Upper lobe of right lung (tissue), 1 donor: ENCODE data around the gene ELOA2. TPM values are rescaled to one million over a fixed set of nuclear protein-coding genes. Genes with fewer than 3 reads are reported as not detected.
"Not testable (repeated sequence)": the region's sequence is repeated elsewhere in the genome, so short reads cannot be mapped to it uniquely, and the experiment has no call there.

Source experiments
- ATAC-seq: fragments of 200-7000 bp; cut with Tn5 transposase; one replicate; pipeline ENCODE4 v1.9.1; 2020; ENCODE audit warnings: mild to moderate bottlenecking, moderate library complexity
- DNase-seq: peaks from one replicate; pipeline ENCODE4 v3.0.0-alpha.2; 2020
- H3K27ac ChIP-seq: fragments of 200-600 bp; one replicate; pipeline ENCODE4 v1.8.0; 2022
- H3K27me3 ChIP-seq: fragments of 200-600 bp; one replicate; pipeline ENCODE4 v1.8.0; 2022; ENCODE audit warnings: mild to moderate bottlenecking
- H3K36me3 ChIP-seq: fragments of 200-600 bp; one replicate; pipeline ENCODE4 v1.8.0; 2022
- H3K4me1 ChIP-seq: fragments of 200-600 bp; one replicate; pipeline ENCODE4 v1.8.0; 2022
- H3K4me3 ChIP-seq: fragments of 200-600 bp; one replicate; pipeline ENCODE4 v1.8.0; 2022; ENCODE audit warnings: mild to moderate bottlenecking
- H3K9me3 ChIP-seq: fragments of 200-600 bp; one replicate; pipeline ENCODE4 v1.8.0; 2022
- intact Hi-C: fragments of 100-400 bp; cut with DNase I; formaldehyde crosslinking; loops from one replicate; pipeline ENCODE4 v1.11.0; 2022
- total RNA-seq: library from RNA; stranded (reverse); fragmentation: NEBNext Ultra II Directional; extraction: Animal tissue kit (Norgen Biotek cat#: 25700); gene quantifications from one replicate; pipeline ENCODE4 v1.2.1, GENCODE V29; 2021
- TF ChIP-seq, protein P1 (sequence below): fragments of 200-600 bp; IDR thresholded peaks from one replicate; pipeline ENCODE4 v1.8.0; 2022; ENCODE audit warnings: antibody characterized with exemption
- donor health status: DM: no; HTN: yes; CAD: no; lungs with severe emphysema.

ELOA2 gene
- total RNA-seq, 1 donor from 2014 or later = not detected

DNA sequence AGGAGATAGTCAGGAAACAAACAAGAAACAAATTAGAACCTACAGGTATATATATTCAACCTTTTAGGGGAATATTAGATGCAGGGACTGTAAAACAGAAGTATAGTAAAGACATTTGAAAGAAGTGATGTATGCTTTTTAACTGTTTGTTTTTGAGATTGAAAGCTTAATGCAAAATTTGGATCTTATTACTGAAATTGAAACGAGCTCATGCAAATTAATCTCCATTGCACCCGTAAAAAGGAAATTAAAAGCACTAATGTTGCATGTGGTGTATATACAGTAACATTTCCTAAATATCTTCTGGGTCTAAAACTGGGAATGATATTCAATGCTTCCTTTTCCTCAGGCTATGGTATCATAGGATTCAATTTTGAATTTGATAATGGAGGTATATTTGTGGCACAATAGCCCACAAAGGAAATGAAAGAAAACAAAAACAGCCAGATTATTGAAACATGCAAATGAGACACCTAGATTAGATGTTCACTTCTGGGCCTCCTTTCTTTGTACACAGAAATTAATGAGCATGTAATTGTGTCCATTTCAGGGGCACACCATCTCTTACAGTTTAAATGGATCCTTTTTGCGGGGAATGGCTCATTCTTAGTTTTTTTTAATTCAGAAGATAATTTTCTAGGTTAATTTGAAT lies 1.6 kb upstream of the ELOA2 start:
- Histone ChIP-seq H3K9me3 (no peaks in the 10 kb centered on the region), H3K4me3 (no peak overlapping the region), H3K27ac (no peak overlapping the region), H3K4me1 (no peaks in the 10 kb centered on the region), H3K36me3 (no peaks in the 10 kb centered on the region), H3K27me3 (no peaks in the 10 kb centered on the region)
- ATAC-seq (no peak), DNase-seq (no peak)
- intact Hi-C loops = no loop called here
- TF ChIP-seq, protein P1, sequence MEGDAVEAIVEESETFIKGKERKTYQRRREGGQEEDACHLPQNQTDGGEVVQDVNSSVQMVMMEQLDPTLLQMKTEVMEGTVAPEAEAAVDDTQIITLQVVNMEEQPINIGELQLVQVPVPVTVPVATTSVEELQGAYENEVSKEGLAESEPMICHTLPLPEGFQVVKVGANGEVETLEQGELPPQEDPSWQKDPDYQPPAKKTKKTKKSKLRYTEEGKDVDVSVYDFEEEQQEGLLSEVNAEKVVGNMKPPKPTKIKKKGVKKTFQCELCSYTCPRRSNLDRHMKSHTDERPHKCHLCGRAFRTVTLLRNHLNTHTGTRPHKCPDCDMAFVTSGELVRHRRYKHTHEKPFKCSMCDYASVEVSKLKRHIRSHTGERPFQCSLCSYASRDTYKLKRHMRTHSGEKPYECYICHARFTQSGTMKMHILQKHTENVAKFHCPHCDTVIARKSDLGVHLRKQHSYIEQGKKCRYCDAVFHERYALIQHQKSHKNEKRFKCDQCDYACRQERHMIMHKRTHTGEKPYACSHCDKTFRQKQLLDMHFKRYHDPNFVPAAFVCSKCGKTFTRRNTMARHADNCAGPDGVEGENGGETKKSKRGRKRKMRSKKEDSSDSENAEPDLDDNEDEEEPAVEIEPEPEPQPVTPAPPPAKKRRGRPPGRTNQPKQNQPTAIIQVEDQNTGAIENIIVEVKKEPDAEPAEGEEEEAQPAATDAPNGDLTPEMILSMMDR = no peak

DNA sequence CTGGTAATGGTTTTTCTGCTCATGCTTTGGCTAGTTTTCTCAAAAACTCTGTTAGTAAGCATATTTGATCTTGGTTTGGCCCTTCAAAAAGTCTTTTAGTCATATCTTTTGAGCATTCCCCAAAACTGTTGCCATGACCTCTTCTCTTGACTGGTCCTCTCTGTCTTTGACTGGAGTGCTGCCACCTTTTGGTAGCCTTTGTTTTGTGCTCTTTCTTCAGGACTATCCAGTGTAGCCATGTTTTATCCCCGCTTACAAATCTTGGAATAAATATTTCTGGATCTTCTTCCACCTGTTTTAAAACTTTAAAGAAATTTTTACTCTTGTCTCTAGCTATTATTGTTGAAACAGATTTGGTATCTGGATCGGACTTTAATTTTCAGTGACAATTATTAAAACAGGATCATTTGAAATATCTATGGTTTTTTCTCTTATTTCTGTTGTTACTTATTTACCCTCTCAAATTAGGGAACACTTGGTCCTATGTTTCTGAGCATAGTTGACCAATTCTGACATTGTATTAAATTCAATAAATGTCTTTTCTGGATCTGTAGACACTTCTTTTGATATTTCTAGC lies 965 bp upstream of the ELOA2 start:
- Histone ChIP-seq H3K9me3 (no peaks in the 10 kb centered on the region), H3K4me1 (no peaks in the 10 kb centered on the region), H3K27me3 (no peaks in the 10 kb centered on the region), H3K4me3 (no peak overlapping the region), H3K36me3 (no peaks in the 10 kb centered on the region), H3K27ac (no peak overlapping the region)
- DNase-seq (no peak), ATAC-seq (no peak)
- TF ChIP-seq, protein P1 = peak; percentile 40
- intact Hi-C loops = no loop called here

DNA sequence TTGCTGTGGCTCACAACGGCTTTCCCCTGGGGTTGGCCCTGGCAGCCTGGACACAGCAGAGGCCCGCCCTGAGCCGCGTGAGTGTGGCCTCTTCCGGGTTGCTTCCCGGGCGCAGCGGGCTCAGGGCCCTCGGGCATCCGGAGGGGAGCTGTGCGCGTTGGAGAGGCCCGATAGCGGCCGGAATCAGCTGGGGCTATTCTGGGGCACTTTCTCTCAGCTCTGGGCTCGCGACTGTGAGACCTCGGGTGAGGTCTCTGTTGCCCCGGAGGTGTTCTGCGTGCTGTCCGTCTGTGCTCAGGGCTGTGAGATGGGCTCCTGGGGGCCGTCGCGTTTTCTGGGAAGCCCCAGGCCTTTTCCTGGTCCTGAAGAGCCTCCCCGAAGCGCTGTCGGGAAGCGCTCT lies 830 bp downstream of the ELOA2 start:
- H3K27ac ChIP-seq, intact Hi-C loops, H3K9me3 ChIP-seq, H3K27me3 ChIP-seq, DNase-seq, H3K4me1 ChIP-seq, H3K4me3 ChIP-seq, H3K36me3 ChIP-seq, ATAC-seq: not testable (repeated sequence)

DNA sequence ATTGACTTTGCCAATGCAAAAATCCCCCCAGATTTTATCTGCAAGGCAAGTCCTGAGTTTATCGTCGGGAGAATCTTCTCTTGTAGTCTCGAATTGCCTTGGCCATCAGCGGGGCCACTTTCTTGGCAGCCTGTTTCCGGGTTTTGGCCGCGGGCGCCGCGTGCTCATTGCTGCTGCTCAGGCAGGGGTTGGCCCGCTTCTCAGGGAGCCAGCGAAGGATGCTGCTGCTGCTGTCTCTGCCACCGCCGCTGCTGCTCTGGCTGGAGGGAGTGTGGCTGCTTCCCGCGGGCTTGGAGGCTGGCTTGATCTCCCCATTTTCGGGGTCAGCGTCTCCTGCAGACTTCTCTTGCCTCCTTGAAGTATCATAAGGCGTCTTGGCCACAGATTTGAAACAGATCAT lies 2.5 kb downstream of the ELOA2 start:
- H3K4me3 ChIP-seq = no peak overlapping the region
- no peaks in the 10 kb centered on the region for H3K27me3 ChIP-seq
- TF ChIP-seq, protein P1 = no peak
- intact Hi-C loops = no loop called here
- H3K9me3 ChIP-seq = no peaks in the 10 kb centered on the region
- ATAC-seq = no peak
- no peaks in the 10 kb centered on the region for H3K36me3 ChIP-seq
- DNase-seq = no peak
- H3K4me1 ChIP-seq = no peaks in the 10 kb centered on the region
- no peak overlapping the region for H3K27ac ChIP-seq

DNA sequence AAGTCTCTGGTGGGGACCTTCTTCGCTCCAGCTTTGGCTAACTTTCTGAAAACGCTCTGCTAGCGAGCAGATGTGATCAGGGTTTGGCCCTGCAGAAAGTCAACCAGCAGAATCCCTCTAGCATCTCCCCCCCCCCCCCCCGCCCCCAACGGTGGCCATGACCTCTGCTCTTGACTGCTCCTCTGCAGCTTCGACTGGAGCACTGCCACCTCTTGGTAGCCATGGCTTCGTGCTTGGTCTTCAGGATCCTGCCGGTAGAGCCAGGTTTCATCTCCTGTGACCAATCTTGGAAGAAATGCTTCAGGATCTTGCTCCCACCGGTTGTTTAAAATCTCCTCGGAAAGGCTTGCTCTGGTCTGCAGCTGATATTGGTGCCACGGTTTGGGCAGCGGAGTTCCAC lies 4.5 kb downstream of the ELOA2 start:
- H3K27ac ChIP-seq, intact Hi-C loops, H3K4me3 ChIP-seq, H3K9me3 ChIP-seq, ATAC-seq, H3K4me1 ChIP-seq, H3K27me3 ChIP-seq, DNase-seq, H3K36me3 ChIP-seq: not testable (repeated sequence)

DNA sequence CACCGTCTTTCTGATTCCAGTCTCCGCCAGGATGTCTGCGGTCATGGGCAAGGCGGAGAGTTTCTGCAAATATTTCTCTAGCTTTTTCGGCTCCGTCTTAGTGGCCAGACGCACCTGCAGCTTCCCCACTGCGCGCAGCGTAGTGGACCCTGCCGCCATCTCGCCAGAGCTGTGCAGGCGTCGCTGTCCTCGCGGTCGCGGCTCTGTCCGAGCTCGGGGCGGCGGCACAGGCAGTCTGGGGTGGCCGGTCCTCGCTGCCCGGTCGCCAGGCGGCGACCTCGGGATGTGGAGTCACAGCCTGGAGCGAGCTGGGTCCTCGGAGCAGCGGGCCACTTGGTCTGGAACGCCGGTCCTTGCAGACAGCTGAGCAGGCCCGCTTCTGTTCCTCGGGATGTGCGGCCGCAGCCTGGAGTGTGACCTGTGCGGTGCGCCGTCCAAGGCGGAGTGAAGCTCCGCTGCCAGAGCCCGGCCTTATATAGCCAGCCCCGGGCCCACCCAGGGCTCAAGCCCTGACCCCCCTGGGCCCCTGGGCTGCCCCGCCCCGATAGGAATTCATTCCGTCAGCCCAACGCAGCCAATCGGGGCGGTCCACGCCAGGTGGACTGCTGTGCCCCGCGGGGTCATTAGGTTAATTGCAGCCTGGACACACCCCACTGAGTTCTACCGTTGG lies 5.6 kb downstream of the ELOA2 start:
- ATAC-seq = peak; percentile 47
- intact Hi-C loops, H3K9me3 ChIP-seq: not testable (repeated sequence)

DNA sequence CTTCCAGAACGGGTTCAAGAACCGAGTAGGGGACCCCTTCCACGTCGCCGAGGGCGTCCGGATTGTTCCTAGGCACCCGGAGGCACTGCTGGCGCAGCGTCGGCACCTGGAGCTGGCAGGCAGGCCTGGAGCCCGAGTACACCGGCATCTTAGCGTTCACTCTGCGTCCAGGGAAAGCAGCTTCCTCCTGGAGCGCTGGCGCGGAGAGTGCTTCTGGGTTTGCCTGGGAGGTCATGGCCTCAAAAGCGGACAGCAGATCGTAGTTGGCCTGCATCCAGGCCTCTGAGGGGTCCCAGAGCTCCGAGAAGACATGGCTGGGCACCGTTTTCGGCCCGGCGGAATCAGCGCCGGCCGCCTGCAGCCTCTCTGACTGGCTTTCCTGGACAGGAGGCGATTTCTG lies 6.7 kb downstream of the ELOA2 start:
- H3K27me3 ChIP-seq, H3K9me3 ChIP-seq, H3K4me1 ChIP-seq, ATAC-seq, H3K36me3 ChIP-seq, DNase-seq, H3K4me3 ChIP-seq, H3K27ac ChIP-seq, intact Hi-C loops: not testable (repeated sequence)

More for the DNA sequence above, 5.6 kb downstream of the ELOA2 start:
- H3K4me1 ChIP-seq, H3K36me3 ChIP-seq, H3K4me3 ChIP-seq, DNase-seq, H3K27me3 ChIP-seq, H3K27ac ChIP-seq: not testable (repeated sequence)

DNA sequence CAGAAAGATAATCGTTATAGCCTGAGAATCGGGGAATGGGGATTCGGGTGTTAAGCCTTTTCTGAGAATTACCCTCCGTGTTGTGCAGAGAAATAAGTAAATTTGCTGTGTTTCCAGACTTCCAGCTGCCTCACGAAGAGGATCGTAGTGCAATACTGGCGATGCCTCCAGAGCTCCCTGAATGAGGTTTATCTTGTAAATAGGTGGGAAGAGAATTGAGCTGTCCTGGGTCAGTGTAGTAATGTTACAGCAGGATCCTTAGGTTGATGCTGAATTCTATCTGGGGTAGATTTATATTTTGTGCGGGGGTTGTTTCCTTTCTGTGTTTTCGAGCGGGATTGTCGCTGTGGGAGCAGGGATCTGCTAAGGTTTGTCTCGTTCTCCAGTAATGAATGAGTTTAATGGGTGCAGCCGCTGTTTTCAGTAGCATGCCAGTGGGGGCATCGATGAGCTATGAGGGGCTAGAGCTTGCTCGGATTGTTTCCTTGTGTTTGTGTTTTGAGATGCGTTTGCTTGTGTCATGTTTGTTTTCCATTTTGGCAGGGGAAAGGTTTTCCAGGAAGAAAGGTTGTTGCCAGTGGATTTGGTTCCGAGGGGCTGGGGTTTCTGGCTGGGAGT lies 9.8 kb downstream of the ELOA2 start:
- ATAC-seq, intact Hi-C loops, H3K36me3 ChIP-seq, H3K27ac ChIP-seq, DNase-seq, H3K27me3 ChIP-seq, H3K9me3 ChIP-seq, H3K4me3 ChIP-seq, H3K4me1 ChIP-seq: not testable (repeated sequence)

DNA sequence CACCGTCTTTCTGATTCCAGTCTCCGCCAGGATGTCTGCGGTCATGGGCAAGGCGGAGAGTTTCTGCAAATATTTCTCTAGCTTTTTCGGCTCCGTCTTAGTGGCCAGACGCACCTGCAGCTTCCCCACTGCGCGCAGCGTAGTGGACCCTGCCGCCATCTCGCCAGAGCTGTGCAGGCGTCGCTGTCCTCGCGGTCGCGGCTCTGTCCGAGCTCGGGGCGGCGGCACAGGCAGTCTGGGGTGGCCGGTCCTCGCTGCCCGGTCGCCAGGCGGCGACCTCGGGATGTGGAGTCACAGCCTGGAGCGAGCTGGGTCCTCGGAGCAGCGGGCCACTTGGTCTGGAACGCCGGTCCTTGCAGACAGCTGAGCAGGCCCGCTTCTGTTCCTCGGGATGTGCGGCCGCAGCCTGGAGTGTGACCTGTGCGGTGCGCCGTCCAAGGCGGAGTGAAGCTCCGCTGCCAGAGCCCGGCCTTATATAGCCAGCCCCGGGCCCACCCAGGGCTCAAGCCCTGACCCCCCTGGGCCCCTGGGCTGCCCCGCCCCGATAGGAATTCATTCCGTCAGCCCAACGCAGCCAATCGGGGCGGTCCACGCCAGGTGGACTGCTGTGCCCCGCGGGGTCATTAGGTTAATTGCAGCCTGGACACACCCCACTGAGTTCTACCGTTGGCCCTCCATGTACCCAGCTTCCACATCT lies 11.5 kb downstream of the ELOA2 start:
- H3K9me3 ChIP-seq, H3K27ac ChIP-seq, DNase-seq, H3K4me3 ChIP-seq, H3K27me3 ChIP-seq, H3K4me1 ChIP-seq, H3K36me3 ChIP-seq, intact Hi-C loops: not testable (repeated sequence)
- ATAC-seq = peak; percentile 26

DNA sequence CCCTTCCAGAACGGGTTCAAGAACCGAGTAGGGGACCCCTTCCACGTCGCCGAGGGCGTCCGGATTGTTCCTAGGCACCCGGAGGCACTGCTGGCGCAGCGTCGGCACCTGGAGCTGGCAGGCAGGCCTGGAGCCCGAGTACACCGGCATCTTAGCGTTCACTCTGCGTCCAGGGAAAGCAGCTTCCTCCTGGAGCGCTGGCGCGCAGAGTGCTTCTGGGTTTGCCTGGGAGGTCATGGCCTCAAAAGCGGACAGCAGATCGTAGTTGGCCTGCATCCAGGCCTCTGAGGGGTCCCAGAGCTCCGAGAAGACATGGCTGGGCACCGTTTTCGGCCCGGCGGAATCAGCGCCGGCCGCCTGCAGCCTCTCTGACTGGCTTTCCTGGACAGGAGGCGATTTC lies 12.6 kb downstream of the ELOA2 start:
- DNase-seq, H3K36me3 ChIP-seq, H3K27ac ChIP-seq, H3K9me3 ChIP-seq, H3K4me3 ChIP-seq, intact Hi-C loops, ATAC-seq, H3K27me3 ChIP-seq, H3K4me1 ChIP-seq: not testable (repeated sequence)
